ENCODE results near the gene H2BK1. TPM values are rescaled to one million over a fixed set of nuclear protein-coding genes. Genes with fewer than 3 reads are reported as not detected.

H2BK1 gene
- total and polyA plus RNA-seq, 7 donors = not detected

- Histone ChIP-seq H3K4me1 (peaks cover 0 to 13% (median 8%) of the 10 kb centered on the region in 4 donors), H3K27ac (no peak overlapping the region), H3K27me3 (peaks cover 13 to 60% (median 42%) of the 10 kb centered on the region in 3 donors), H3K4me3 (no peak overlapping the region), H3K9me3 (no peaks in the 10 kb centered on the region), H3K36me3 (no peaks in the 10 kb centered on the region)
- peak; percentile 90 for DNase-seq
- intact Hi-C loops (cut with DNase I) = loop anchor here (1.0 to 5.0 kb wide), 2 partner anchors 48 to 130 kb away; no protein-coding TSS in a partner anchor
- 17 to 23% methylated on average over 42 of the region's 42 CpGs for WGBS, 2 donors
- TF ChIP-seq, protein P1, sequence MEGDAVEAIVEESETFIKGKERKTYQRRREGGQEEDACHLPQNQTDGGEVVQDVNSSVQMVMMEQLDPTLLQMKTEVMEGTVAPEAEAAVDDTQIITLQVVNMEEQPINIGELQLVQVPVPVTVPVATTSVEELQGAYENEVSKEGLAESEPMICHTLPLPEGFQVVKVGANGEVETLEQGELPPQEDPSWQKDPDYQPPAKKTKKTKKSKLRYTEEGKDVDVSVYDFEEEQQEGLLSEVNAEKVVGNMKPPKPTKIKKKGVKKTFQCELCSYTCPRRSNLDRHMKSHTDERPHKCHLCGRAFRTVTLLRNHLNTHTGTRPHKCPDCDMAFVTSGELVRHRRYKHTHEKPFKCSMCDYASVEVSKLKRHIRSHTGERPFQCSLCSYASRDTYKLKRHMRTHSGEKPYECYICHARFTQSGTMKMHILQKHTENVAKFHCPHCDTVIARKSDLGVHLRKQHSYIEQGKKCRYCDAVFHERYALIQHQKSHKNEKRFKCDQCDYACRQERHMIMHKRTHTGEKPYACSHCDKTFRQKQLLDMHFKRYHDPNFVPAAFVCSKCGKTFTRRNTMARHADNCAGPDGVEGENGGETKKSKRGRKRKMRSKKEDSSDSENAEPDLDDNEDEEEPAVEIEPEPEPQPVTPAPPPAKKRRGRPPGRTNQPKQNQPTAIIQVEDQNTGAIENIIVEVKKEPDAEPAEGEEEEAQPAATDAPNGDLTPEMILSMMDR (IDR thresholded peaks at IDR 0.05) = peak; percentile 100
- TF ChIP-seq POLR2AphosphoS5 (IDR thresholded peaks at IDR 0.05) (peak in 1 of 4 donors; percentile 19), POLR2A (IDR thresholded peaks at IDR 0.05) (no peak)
Observed at GRCh38 chr7:151172273-151173141, 37.8 kb downstream of the H2BK1 start.

- intact Hi-C loops (cut with DNase I) = no loop called here
- 31 to 35% methylated on average over 10 of the region's 10 CpGs for WGBS, 2 donors
- H3K4me1 ChIP-seq = peaks cover 0 to 19% (median 17%) of the 10 kb centered on the region in 4 donors
- H3K4me3 ChIP-seq = no peak overlapping the region
- no peak for DNase-seq
- TF ChIP-seq, protein P1 (IDR thresholded peaks at IDR 0.05) = no peak
- TF ChIP-seq POLR2A (IDR thresholded peaks at IDR 0.05) (no peak), POLR2AphosphoS5 (IDR thresholded peaks at IDR 0.05) (no peak), EP300 (IDR thresholded peaks at IDR 0.05) (no peak)
- H3K9me3 ChIP-seq = no peaks in the 10 kb centered on the region
- H3K36me3 ChIP-seq = no peaks in the 10 kb centered on the region
- H3K27ac ChIP-seq = no peak overlapping the region
- peaks cover 26 to 66% (median 46%) of the 10 kb centered on the region in 3 donors for H3K27me3 ChIP-seq
Observed at GRCh38 chr7:151168787-151169162, 41.5 kb downstream of the H2BK1 start.

- intact Hi-C loops (cut with DNase I) = no loop called here
- H3K36me3 ChIP-seq = no peaks in the 10 kb centered on the region
- TF ChIP-seq EP300 (IDR thresholded peaks at IDR 0.05) = no peak
- no peak for TF ChIP-seq POLR2A (IDR thresholded peaks at IDR 0.05)
- TF ChIP-seq, protein P1 (IDR thresholded peaks at IDR 0.05) = peak in 2 of 4 experiments; percentile 47 to 58
- TF ChIP-seq POLR2AphosphoS5 (IDR thresholded peaks at IDR 0.05) = no peak
- no peaks in the 10 kb centered on the region for H3K9me3 ChIP-seq
- H3K4me3 ChIP-seq = peak overlapping the region; percentile 7 to 55 (median 42)
- DNase-seq = no peak
- no peak overlapping the region for H3K27ac ChIP-seq
- 1 to 3% methylated on average over 52 of the region's 52 CpGs for WGBS, 2 donors
- H3K27me3 ChIP-seq = peaks cover 26 to 66% (median 41%) of the 10 kb centered on the region in 3 donors
- peaks cover 0 to 19% (median 17%) of the 10 kb centered on the region in 4 donors for H3K4me1 ChIP-seq
Observed at GRCh38 chr7:151168003-151168786, 42.1 kb downstream of the H2BK1 start.

DNA sequence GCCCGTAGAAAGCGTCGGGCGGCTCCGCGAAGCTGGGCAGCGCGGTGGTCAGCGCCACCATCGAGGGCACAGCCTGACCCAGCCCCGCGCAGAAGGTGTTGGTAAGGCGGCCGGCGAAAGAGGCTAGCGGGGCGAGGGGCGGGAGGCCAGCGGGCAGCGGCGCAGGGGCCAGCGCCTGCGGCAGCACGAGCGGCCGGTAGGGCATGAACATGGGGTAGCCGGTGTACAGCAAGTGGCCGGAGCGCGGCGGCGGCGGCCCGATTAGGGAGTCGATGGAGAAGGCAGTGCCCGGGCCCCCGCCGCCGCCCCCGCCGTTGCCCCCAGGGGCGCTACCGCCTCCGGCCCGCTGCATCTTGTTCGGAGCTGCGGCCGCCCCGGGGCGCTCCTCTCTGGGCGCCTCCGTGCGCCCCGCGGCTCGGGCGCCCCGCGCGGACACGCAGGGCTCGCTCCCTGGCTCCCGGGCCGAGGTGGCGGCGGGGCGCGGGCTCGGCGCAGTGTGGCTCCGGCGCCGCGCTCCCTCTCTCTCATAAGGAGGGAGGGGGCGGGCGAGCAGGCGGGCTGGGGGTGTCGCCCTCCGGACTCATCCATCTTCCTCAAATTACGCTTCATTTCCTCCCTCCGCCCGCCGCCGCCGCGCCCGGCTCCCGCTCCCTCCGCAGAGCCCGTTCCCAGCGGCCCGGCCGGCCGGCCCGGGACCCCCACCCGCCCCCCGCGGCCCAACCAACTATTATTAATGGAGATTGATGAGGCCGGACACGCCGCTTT, 42.9 kb downstream of the H2BK1 start, which contains the start of gene GBX1:
TSS of gene GBX1 (minus strand) at position 498 of the 765 bp plus-strand sequence. CDS start at position 352, 146 bp downstream.
- intact Hi-C loops (cut with DNase I) = no loop called here
- H3K9me3 ChIP-seq = no peaks in the 10 kb centered on the region
- H3K36me3 ChIP-seq = no peaks in the 10 kb centered on the region
- peaks cover 26 to 64% (median 45%) of the 10 kb centered on the region in 3 donors for H3K27me3 ChIP-seq
- H3K4me1 ChIP-seq = peaks cover 0 to 19% (median 17%) of the 10 kb centered on the region in 4 donors
- TF ChIP-seq POLR2AphosphoS5 (IDR thresholded peaks at IDR 0.05) = no peak
- TF ChIP-seq POLR2A (IDR thresholded peaks at IDR 0.05) = no peak
- no peak for TF ChIP-seq EP300 (IDR thresholded peaks at IDR 0.05)
- TF ChIP-seq, protein P1 (IDR thresholded peaks at IDR 0.05) = no peak
- WGBS, 2 donors = 1% methylated on average over 101 of the region's 101 CpGs
- no peak for DNase-seq
- no peak within 1 kb of the TSS for H3K27ac ChIP-seq
- H3K4me3 ChIP-seq = peak within 1 kb of the TSS; percentile 7 to 55 (median 42)

Measured in sigmoid colon (tissue), 7 donors.